HFFc6 (cell line): Measurements from ENCODE around the gene CRYGN. TPM values are rescaled to one million over a fixed set of nuclear protein-coding genes. Genes with fewer than 3 reads are reported as not detected.

ENCODE experiments used
- DNase-seq: peaks from one replicate; pipeline ENCODE4 v3.0.0-alpha.2; 2018
- H3K27ac Mint-ChIP-seq: 2 replicates; pipeline ENCODE4 v1.8.0; 2020; ENCODE audit warnings: mild to moderate bottlenecking, mixed read lengths
- H3K27me3 Mint-ChIP-seq: 2 replicates; pipeline ENCODE4 v1.8.0; 2021; ENCODE audit warnings: mild to moderate bottlenecking, moderate library complexity, mixed read lengths; ENCODE audit not compliant: insufficient read depth
- H3K36me3 Mint-ChIP-seq: 2 replicates; pipeline ENCODE4 v1.8.0; 2021; ENCODE audit warnings: low read depth, mixed read lengths
- H3K4me1 Mint-ChIP-seq: 2 replicates; pipeline ENCODE4 v1.8.0; 2020; ENCODE audit warnings: low read depth, mixed read lengths
- H3K4me3 Mint-ChIP-seq: 2 replicates; pipeline ENCODE4 v1.8.0; 2020; ENCODE audit warnings: mild to moderate bottlenecking, moderate library complexity, mixed read lengths
- H3K9me3 Mint-ChIP-seq: 2 replicates; pipeline ENCODE4 v1.8.0; 2020; ENCODE audit warnings: mild to moderate bottlenecking, mixed read lengths
- total RNA-seq, 6 experiments: library from RNA; stranded (reverse); fragmentation: NEBNext Ultra II Directional; extraction: Animal tissue kit (Norgen Biotek cat#: 25700); gene quantifications; 2 replicates in 1 of 6; 3 replicates in 5 of 6; pipeline ENCODE4 v1.2.3, GENCODE V29; 2021
- TF ChIP-seq, protein P1 (sequence below): fragments of 200-600 bp; sonication (generic); IDR thresholded peaks from 2 replicates; pipeline ENCODE4 v1.5.0; 2021; ENCODE audit warnings: antibody characterized with exemption, mild to moderate bottlenecking

Gene CRYGN
- total RNA-seq, 6 experiments from 2014 or later = not detected

DNA sequence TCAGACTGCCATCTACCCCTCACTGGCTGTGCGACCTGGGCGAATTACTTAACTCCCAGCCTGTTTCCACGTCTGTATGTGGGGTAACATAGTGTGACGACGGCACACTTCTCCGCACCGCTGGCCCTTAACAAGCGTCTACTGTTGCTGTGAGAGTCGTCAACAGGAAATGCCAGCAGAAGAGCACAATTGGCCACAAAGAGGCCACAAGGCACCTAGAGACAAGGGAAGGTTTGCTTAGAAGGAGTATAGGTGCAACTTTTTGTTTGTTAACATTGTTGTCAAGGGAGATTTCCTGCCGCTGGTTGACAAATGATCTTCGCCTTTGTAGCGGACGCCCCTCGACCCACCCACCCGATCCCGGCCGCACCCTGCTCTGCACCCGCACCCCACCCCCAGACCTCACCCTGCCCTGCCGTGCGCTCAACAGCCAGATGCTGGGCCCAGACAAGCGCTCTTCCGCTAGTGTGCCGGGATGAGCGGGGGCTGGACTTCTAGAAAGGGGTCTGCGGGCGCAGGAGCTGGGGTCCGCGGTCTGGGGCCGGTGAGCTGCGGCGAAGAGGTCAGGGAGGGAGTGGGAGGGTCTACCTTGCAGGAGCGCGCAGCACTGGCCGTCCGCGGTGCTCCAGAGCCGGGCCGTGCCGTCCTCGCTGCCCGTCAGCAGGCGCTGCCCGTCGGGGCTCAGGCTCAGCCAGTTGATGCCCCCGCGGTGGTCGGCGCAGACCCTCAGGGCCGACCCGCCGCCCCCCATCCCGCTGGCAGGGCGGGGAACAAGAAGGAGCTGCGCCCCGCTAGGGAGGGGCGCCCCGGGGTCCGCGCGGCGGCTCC is 30.9 kb downstream of the CRYGN start:
- TF ChIP-seq, protein P1, sequence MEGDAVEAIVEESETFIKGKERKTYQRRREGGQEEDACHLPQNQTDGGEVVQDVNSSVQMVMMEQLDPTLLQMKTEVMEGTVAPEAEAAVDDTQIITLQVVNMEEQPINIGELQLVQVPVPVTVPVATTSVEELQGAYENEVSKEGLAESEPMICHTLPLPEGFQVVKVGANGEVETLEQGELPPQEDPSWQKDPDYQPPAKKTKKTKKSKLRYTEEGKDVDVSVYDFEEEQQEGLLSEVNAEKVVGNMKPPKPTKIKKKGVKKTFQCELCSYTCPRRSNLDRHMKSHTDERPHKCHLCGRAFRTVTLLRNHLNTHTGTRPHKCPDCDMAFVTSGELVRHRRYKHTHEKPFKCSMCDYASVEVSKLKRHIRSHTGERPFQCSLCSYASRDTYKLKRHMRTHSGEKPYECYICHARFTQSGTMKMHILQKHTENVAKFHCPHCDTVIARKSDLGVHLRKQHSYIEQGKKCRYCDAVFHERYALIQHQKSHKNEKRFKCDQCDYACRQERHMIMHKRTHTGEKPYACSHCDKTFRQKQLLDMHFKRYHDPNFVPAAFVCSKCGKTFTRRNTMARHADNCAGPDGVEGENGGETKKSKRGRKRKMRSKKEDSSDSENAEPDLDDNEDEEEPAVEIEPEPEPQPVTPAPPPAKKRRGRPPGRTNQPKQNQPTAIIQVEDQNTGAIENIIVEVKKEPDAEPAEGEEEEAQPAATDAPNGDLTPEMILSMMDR = no peak
- Mint-ChIP-seq H3K4me1 (peaks cover 11% of the 10 kb centered on the region), H3K4me3 (no peak overlapping the region), H3K36me3 (no peaks in the 10 kb centered on the region), H3K9me3 (no peaks in the 10 kb centered on the region), H3K27me3 (peaks cover 56% of the 10 kb centered on the region), H3K27ac (no peak overlapping the region)
- DNase-seq = no peak

DNA sequence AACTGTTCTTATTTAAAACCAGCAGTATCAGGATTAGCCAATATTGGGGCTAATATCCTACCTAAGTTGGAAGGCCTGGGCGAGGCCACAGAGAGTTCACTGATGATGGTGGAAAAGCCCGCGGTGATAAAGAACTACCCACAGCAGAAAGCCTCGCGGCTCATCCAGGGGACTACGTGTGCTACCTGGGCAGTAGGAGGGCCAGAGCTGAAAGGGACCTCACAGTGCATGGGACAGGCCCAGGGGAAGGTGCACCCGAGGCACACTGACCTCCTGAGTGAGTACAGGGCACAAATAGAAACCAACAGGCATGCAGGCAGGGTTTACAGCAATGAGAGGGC is 31.5 kb downstream of the CRYGN start:
- TF ChIP-seq, protein P1 = no peak
- Mint-ChIP-seq H3K4me3 (no peak overlapping the region), H3K27ac (no peak overlapping the region), H3K27me3 (peaks cover 53% of the 10 kb centered on the region), H3K36me3 (no peaks in the 10 kb centered on the region), H3K9me3 (no peaks in the 10 kb centered on the region), H3K4me1 (peaks cover 16% of the 10 kb centered on the region)
- no peak for DNase-seq

- peaks cover 49% of the 10 kb centered on the region for H3K27me3 Mint-ChIP-seq
- TF ChIP-seq, protein P1 = no peak
- no peaks in the 10 kb centered on the region for H3K9me3 Mint-ChIP-seq
- H3K4me3 Mint-ChIP-seq = no peak overlapping the region
- no peak overlapping the region for H3K27ac Mint-ChIP-seq
- DNase-seq = no peak
- H3K36me3 Mint-ChIP-seq = no peaks in the 10 kb centered on the region
- peaks cover 21% of the 10 kb centered on the region for H3K4me1 Mint-ChIP-seq
These were observed 32.9 kb downstream of the CRYGN start for GRCh38 chr7:151406886-151407583.

DNA sequence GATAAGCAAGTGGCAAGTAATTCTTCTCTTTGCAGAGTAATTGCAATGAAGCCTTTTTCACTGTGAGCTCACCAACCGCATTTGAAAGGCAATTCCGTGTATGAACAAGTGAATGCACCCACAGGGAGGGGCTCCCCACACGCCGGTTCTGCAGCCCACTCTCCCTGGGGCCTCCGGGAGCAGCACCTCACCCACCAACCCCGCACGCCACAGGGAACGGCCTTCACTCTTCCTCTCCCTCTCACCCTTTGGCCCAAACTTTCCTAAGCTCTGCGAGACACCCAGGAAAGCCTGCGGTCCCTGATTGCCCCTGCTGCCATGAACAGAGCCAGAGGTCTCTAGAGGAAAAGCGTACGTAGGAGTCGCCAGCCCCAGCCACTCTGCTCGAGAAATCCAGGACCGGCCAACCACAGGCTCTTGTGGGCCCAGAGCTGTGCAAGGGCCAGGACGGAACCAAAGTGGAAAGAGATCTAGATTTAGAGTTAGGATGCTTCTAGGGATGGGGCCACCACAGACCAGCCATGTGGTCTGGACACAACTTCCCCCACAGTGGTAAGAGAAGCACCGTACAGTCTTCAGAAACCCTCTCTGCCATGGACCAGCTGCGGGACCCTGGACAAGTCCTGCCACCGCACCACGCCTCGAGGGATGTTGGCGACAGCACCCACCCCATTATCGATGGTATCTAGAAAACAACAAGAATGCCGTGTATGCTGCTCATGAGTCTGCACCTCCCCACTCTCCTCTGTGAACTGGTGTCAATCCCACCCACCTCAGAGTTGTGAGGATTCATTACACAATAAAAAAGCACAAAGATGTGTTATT is 33.7 kb downstream of the CRYGN start:
- TF ChIP-seq, protein P1 = no peak
- Mint-ChIP-seq H3K36me3 (no peaks in the 10 kb centered on the region), H3K9me3 (no peaks in the 10 kb centered on the region), H3K27me3 (peaks cover 41% of the 10 kb centered on the region), H3K27ac (no peak overlapping the region), H3K4me1 (peaks cover 21% of the 10 kb centered on the region), H3K4me3 (no peak overlapping the region)
- no peak for DNase-seq

DNA sequence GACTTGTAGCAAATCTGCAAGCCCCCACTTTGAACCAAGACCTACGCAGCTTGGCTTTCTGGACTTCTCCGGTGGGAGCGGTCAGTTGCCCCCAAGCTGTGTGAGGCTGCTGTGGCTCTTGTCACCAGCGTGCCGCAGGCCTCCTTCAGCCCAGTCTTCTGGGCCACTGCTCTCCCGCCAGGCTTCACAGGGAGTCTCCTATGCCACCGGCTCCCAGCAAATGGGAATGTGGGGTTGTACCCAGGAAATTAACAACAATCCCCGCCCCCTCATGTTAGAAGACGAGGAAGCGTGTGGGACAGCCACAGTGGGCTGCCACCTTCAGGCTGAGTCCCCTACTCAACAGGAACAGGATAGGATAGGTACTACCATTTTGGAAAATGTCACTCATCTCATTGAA is 34.4 kb downstream of the CRYGN start:
- Mint-ChIP-seq H3K36me3 (no peaks in the 10 kb centered on the region), H3K27me3 (peaks cover 34% of the 10 kb centered on the region), H3K9me3 (no peaks in the 10 kb centered on the region), H3K27ac (no peak overlapping the region), H3K4me1 (peaks cover 21% of the 10 kb centered on the region), H3K4me3 (no peak overlapping the region)
- TF ChIP-seq, protein P1 = no peak
- DNase-seq = no peak
